Gastroesophageal sphincter (tissue), 4 donors: ENCODE data around the gene AP3B2. TPM values are rescaled to one million over a fixed set of nuclear protein-coding genes. Genes with fewer than 3 reads are reported as not detected.

Source experiments
- ATAC-seq: fragments of 150-250 bp; one replicate; pipeline ENCODE4 v1.9.1; 2016; ENCODE audit warnings: mild to moderate bottlenecking, moderate library complexity
- H3K27ac ChIP-seq, 4 donors: fragments of 200-600 bp; sonication (generic) in 3 of 4; 1 replicate in 3 of 4; 2 replicates in 1 of 4; pipeline ENCODE4 v1.5.1; 2016 to 2019
- H3K27me3 ChIP-seq: fragments of 200-600 bp; sonication (generic); one replicate; pipeline ENCODE4 v1.5.1; 2019
- H3K36me3 ChIP-seq, 2 donors: fragments of 200-600 bp; sonication (generic); one replicate each; pipeline ENCODE4 v1.5.1; 2019; ENCODE audit warnings: control low read depth in 1 of 2
- H3K4me1 ChIP-seq, 3 donors: fragments of 200-600 bp; sonication (generic); 1 replicate in 2 of 3; 2 replicates in 1 of 3; pipeline ENCODE4 v1.5.1; 2016 to 2019; ENCODE audit warnings: control low read depth in 2 of 3
- H3K4me3 ChIP-seq, 2 donors: fragments of 200-600 bp; sonication (generic); one replicate each; pipeline ENCODE4 v1.5.1; 2019; ENCODE audit warnings: mild to moderate bottlenecking in 1 of 2, moderate library complexity in 1 of 2
- H3K9me3 ChIP-seq, 3 donors: fragments of 200-600 bp; sonication (generic); one replicate each; pipeline ENCODE4 v1.5.1; 2017 to 2019; ENCODE audit warnings: control low read depth in 2 of 3
- EP300 ChIP-seq: sonication (generic); formaldehyde crosslinking; IDR thresholded peaks from one replicate; pipeline ENCODE4 v1.6.1; 2017; ENCODE audit warnings: antibody characterized with exemption, mild to moderate bottlenecking
- POLR2A ChIP-seq, 2 donors: fragments of 450-650 bp; IDR thresholded peaks; one replicate each; pipeline ENCODE4 v1.6.1; 2017; ENCODE audit warnings: antibody characterized with exemption in 2 of 2, mild to moderate bottlenecking in 2 of 2, moderate library complexity in 1 of 2
- POLR2AphosphoS5 ChIP-seq: sonication (generic); formaldehyde crosslinking; IDR thresholded peaks from one replicate; pipeline ENCODE4 v1.6.1; 2017; ENCODE audit warnings: antibody characterized with exemption
- WGBS, 2 donors: methylation state at CpG; one replicate each; pipeline ENCODE4 v1.1.5; 2018; ENCODE audit warnings: low coverage in 1 of 2; 5-methylcytosine and 5-hydroxymethylcytosine counted together
- total RNA-seq, 4 donors: library from RNA; depleted of rRNA; stranded (reverse); fragments of >200 nt; gene quantifications; one replicate each; pipeline ENCODE4 v1.1.0, GENCODE V29; 2016
- TF ChIP-seq, protein P1 (sequence below), 4 experiments: fragments of 200-600 bp in 2 of 4; fragments of 450-650 bp in 2 of 4; sonication (generic) in 1 of 4; IDR thresholded peaks; one replicate each; pipeline ENCODE4 v1.5.1; 2017 to 2019; ENCODE audit warnings: antibody characterized with exemption in 4 of 4, mild to moderate bottlenecking in 2 of 4, moderate library complexity in 2 of 4

The AP3B2 gene
- total RNA-seq, 4 donors from 2014 or later: 1.6 to 2.6 (median 2.0) TPM

DNA sequence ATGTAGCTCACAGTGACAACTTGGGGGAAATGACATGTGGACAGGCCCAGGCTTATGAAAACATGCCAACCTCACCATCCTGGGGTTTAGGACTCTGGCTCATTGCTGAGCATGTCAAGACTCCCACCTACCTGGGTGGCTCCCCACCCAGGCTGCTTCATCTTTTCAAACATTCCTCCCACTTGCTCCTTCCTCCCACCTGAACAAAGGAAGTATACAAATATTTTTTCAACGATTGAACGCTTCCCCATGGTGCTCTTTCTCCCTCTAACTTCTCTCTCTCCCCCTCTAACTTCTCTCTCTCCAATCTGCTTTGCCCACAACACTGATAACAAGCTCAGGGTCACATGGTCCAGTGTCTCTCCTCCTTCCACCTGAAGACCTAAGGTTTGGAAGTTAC is 34.8 kb downstream of the AP3B2 start:
- TF ChIP-seq EP300 (no peak), POLR2AphosphoS5 (no peak), POLR2A (IDR thresholded peaks at IDR 0.05) (no peak)
- TF ChIP-seq, protein P1, sequence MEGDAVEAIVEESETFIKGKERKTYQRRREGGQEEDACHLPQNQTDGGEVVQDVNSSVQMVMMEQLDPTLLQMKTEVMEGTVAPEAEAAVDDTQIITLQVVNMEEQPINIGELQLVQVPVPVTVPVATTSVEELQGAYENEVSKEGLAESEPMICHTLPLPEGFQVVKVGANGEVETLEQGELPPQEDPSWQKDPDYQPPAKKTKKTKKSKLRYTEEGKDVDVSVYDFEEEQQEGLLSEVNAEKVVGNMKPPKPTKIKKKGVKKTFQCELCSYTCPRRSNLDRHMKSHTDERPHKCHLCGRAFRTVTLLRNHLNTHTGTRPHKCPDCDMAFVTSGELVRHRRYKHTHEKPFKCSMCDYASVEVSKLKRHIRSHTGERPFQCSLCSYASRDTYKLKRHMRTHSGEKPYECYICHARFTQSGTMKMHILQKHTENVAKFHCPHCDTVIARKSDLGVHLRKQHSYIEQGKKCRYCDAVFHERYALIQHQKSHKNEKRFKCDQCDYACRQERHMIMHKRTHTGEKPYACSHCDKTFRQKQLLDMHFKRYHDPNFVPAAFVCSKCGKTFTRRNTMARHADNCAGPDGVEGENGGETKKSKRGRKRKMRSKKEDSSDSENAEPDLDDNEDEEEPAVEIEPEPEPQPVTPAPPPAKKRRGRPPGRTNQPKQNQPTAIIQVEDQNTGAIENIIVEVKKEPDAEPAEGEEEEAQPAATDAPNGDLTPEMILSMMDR (IDR thresholded peaks at IDR 0.05): no peak
- no peak for ATAC-seq
- WGBS, 2 donors: 58 to 88% methylated on average over 2 of the region's 2 CpGs
- Histone ChIP-seq H3K4me1 (peaks cover 0 to under 1% (median 0%) of the 10 kb centered on the region in 3 donors), H3K36me3 (no peaks in the 10 kb centered on the region), H3K27ac (no peak overlapping the region), H3K27me3 (peaks cover 26% of the 10 kb centered on the region), H3K9me3 (no peaks in the 10 kb centered on the region), H3K4me3 (no peak overlapping the region)

DNA sequence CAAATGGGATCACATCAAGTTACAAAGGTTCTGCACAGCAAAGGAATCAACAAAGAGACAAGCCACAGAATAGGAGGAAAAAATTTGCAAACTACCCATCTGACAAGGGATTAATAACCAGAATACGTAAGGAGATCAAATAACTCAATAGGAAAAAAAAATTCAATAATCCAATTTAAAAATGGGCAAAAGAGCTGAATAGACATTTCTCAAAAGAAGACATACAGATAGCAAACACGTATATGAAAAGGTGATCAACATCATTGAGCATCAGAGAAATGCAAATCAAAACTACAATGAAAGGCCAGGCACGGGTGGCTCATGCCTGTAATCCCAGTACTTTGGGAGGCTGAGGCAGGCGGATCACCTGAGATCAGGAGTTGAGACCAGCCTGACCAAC is 39.0 kb downstream of the AP3B2 start:
- Histone ChIP-seq H3K27ac (no peak overlapping the region), H3K9me3 (no peaks in the 10 kb centered on the region), H3K27me3 (no peaks in the 10 kb centered on the region), H3K4me1 (no peaks in the 10 kb centered on the region), H3K36me3 (no peaks in the 10 kb centered on the region), H3K4me3 (no peak overlapping the region)
- no peak for ATAC-seq
- 71 to 100% methylated on average over 2 of the region's 4 CpGs for WGBS, 2 donors
- no peak for TF ChIP-seq EP300
- TF ChIP-seq, protein P1 (IDR thresholded peaks at IDR 0.05): no peak
- TF ChIP-seq POLR2AphosphoS5: no peak
- no peak for TF ChIP-seq POLR2A (IDR thresholded peaks at IDR 0.05)

DNA sequence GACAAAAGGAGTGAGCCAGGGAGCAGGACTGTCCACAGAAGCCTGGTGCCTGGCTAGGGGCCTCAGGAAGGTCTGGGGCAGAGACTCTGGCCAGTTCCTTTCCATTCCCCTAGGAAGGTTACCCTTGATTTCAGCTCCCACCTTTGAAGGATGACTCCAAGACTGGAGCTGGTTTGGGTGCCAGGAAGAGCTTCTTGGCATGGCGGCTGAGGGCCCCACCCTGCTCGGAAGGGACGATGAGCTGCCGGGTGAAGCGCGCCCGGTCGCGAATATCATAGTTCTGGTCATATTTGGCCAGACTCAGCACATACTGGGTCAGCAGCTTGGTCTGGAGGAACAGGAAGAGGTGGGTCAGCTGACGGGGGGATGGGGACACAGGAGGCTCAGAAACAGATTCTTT is 43.1 kb downstream of the AP3B2 start:
- no peak overlapping the region for H3K27ac ChIP-seq
- no peak overlapping the region for H3K4me3 ChIP-seq
- H3K4me1 ChIP-seq: no peaks in the 10 kb centered on the region
- peaks cover 17% of the 10 kb centered on the region for H3K27me3 ChIP-seq
- no peak for ATAC-seq
- TF ChIP-seq EP300: no peak
- no peak for TF ChIP-seq POLR2AphosphoS5
- TF ChIP-seq, protein P1 (IDR thresholded peaks at IDR 0.05): no peak
- H3K36me3 ChIP-seq: no peaks in the 10 kb centered on the region
- WGBS, 2 donors: 14 to 60% methylated on average over 1 of the region's 10 CpGs
- H3K9me3 ChIP-seq: no peaks in the 10 kb centered on the region

DNA sequence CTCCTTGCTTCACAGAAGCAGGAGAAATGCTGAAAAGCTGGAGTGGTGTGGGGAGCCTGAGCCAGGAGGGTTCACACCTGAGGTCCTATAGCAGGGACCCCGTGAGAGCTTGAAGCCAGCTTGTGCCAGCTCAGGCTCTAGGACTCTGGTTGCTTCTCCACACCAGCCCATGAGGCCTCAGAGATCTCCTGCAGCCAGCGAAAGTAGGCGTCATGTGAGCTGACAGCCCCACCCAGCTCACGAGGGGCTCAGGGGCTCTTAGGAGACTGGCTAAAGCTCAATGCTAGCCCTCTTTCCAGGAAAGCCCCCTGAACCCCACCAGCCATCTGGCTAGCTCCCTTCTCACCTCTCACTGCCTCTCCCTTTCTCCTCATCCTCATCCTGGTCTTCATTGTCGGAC is 45.7 kb downstream of the AP3B2 start:
- Histone ChIP-seq H3K4me1 (no peaks in the 10 kb centered on the region), H3K27ac (no peak overlapping the region), H3K9me3 (no peaks in the 10 kb centered on the region), H3K4me3 (no peak overlapping the region), H3K27me3 (peaks cover 17% of the 10 kb centered on the region), H3K36me3 (no peaks in the 10 kb centered on the region)
- no peak for ATAC-seq
- TF ChIP-seq EP300 (no peak), POLR2A (IDR thresholded peaks at IDR 0.05) (no peak), POLR2AphosphoS5 (no peak)
- TF ChIP-seq, protein P1 (IDR thresholded peaks at IDR 0.05): no peak
- 90 to 100% methylated on average over 1 of the region's 5 CpGs for WGBS, 2 donors

DNA sequence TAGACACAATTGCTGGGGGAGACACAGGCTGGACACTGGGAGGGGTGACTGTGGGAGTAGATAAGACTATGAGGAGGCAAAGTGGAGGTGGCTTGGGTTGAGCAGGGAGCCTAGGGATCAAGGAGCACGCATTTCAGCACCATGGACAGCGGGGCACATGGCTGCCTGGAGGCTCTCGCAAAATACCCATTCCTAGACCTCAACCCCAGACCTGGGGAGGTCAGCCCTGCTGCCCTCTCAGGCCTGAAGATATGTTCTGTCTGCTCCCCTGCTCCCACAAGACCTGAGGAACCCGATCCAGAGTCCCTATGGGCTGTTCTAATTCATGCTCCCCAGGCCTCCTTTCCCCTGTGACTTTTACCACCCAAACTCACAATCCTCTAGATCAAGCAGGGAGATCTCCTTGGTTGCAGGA is 46.5 kb downstream of the AP3B2 start:
- ATAC-seq: no peak
- Histone ChIP-seq H3K27ac (no peak overlapping the region), H3K4me3 (no peak overlapping the region), H3K9me3 (no peaks in the 10 kb centered on the region), H3K4me1 (no peaks in the 10 kb centered on the region), H3K27me3 (peaks cover 17% of the 10 kb centered on the region), H3K36me3 (no peaks in the 10 kb centered on the region)
- no peak for TF ChIP-seq POLR2AphosphoS5
- TF ChIP-seq, protein P1 (IDR thresholded peaks at IDR 0.05): no peak
- no peak for TF ChIP-seq EP300
- TF ChIP-seq POLR2A (IDR thresholded peaks at IDR 0.05): no peak
- 0 to 18% methylated on average over 3 to 4 of the region's 4 CpGs for WGBS, 2 donors
